ENCODE measurements around the gene ARFGEF2.
"Not testable (repeated sequence)": the region's sequence is repeated elsewhere in the genome, so short reads cannot be mapped to it uniquely, and the experiment has no call there.

ARFGEF2 gene

DNA sequence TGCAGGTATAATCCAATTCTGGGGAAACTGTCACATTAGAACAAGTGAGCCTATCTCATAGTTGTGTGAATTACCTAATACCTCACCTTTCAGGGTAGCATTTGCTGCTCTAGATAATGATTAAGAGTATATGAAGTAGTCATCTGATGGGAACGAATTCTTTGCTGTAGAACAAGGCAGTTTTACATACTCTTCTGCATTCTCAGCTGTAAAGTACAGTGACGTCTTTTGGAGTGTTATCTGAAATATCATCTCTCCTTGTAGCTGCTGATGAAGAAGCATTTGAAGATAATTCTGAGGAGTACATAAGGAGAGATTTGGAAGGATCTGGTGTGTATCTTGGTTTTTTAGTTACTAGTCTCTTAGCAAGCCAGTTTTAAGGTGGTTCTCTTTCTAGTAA, 153.0 kb downstream of the ARFGEF2 start:
- Histone ChIP-seq H3K4me1 (ENCODE audit: control insufficient read depth, low read length) (no peaks in the 10 kb centered on the region), H3K9me3 (ENCODE audit: control insufficient read depth, insufficient read depth, low read length) (no peaks in the 10 kb centered on the region), H3K4me2 (ENCODE audit: low read length) (no peak overlapping the region), H3K79me2 (ENCODE audit: control insufficient read depth, low read length) (peaks cover 18% of the 10 kb centered on the region), H3K27me3 (ENCODE audit: control insufficient read depth, low read length) (no peaks in the 10 kb centered on the region), H3K36me3 (ENCODE audit: control insufficient read depth, low read length) (peaks cover 95% of the 10 kb centered on the region), H3K4me3 (ENCODE audit: low read length) (no peak overlapping the region), H4K20me1 (ENCODE audit: control insufficient read depth, insufficient read depth, low read depth, low read length) (no peaks in the 10 kb centered on the region), H3K9me2 (replicated peaks; ENCODE audit: control insufficient read depth, low read length) (no peaks in the 10 kb centered on the region), H3F3A (ENCODE audit: control insufficient read depth, insufficient read depth) (peaks cover 18% of the 10 kb centered on the region; the same call in 1 of the 2 replicates), H3K27ac (ENCODE audit: low read depth, low read length) (no peak overlapping the region)
- TF ChIP-seq, protein P1, sequence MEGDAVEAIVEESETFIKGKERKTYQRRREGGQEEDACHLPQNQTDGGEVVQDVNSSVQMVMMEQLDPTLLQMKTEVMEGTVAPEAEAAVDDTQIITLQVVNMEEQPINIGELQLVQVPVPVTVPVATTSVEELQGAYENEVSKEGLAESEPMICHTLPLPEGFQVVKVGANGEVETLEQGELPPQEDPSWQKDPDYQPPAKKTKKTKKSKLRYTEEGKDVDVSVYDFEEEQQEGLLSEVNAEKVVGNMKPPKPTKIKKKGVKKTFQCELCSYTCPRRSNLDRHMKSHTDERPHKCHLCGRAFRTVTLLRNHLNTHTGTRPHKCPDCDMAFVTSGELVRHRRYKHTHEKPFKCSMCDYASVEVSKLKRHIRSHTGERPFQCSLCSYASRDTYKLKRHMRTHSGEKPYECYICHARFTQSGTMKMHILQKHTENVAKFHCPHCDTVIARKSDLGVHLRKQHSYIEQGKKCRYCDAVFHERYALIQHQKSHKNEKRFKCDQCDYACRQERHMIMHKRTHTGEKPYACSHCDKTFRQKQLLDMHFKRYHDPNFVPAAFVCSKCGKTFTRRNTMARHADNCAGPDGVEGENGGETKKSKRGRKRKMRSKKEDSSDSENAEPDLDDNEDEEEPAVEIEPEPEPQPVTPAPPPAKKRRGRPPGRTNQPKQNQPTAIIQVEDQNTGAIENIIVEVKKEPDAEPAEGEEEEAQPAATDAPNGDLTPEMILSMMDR (IDR thresholded peaks at IDR 0.05; ENCODE audit: low read depth, low read length, poor library complexity, severe bottlenecking), result no peak
- TF ChIP-seq EZH2phosphoT487 (IDR thresholded peaks at IDR 0.05; ENCODE audit: borderline replicate concordance, low read length), result no peak

DNA sequence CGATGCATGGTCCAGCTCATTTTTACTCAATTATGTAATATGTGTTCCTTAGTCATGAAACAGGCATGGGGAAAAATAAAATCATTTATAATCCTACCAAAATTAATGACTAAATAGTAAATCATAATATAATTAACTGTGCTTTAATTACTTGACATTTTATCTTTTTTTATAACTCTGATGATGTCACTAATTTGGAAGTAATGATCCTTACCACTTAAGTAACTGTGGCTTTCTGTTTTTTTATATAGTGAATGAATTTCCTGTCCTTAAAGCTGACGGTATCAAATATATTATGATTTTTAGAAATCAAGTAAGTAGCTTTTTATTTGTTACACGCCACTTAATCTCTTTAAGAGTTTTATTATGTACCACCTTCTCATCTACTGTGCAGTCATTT, 156.8 kb downstream of the ARFGEF2 start:
- Histone ChIP-seq H3K9me3 (ENCODE audit: control insufficient read depth, insufficient read depth, low read length) (no peaks in the 10 kb centered on the region), H3K79me2 (ENCODE audit: control insufficient read depth, low read length) (peaks cover 20% of the 10 kb centered on the region), H4K20me1 (ENCODE audit: control insufficient read depth, insufficient read depth, low read depth, low read length) (no peaks in the 10 kb centered on the region), H3K27me3 (ENCODE audit: control insufficient read depth, low read length) (no peaks in the 10 kb centered on the region), H3K4me3 (ENCODE audit: low read length) (no peak overlapping the region), H3K4me2 (ENCODE audit: low read length) (no peak overlapping the region), H3K27ac (ENCODE audit: low read depth, low read length) (no peak overlapping the region), H3K9me2 (replicated peaks; ENCODE audit: control insufficient read depth, low read length) (no peaks in the 10 kb centered on the region), H3F3A (ENCODE audit: control insufficient read depth, insufficient read depth) (peaks cover 7% of the 10 kb centered on the region), H3K36me3 (ENCODE audit: control insufficient read depth, low read length) (peaks cover 95% of the 10 kb centered on the region), H3K4me1 (ENCODE audit: control insufficient read depth, low read length) (no peaks in the 10 kb centered on the region)
- no peak for TF ChIP-seq EZH2phosphoT487 (IDR thresholded peaks at IDR 0.05; ENCODE audit: borderline replicate concordance, low read length)

DNA sequence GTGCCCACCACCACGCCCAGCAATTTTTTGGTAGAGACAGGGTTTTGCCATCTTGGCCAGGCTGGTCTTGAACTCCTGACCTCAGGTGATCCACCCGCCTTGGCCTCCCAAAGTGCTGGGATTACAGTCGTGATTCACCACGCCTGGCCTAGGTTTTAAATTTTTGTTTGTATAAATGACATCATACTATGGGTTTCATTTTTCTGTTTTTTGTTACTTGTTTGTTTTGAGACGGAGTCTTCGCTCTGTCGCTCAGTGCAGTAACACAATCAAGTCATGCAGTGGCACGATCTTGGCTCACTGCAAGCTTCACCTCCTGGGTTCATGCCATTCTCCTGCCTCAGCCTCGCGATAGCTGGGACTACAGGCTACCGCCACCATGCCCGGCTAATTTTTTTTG, 160.8 kb downstream of the ARFGEF2 start:
- Histone ChIP-seq H3K36me3 (ENCODE audit: control insufficient read depth, low read length) (peaks cover 96% of the 10 kb centered on the region), H3K79me2 (ENCODE audit: control insufficient read depth, low read length) (peaks cover 21% of the 10 kb centered on the region)
- not testable (repeated sequence) for H3K9me2 ChIP-seq (replicated peaks; ENCODE audit: control insufficient read depth, low read length); H3K27me3 ChIP-seq (ENCODE audit: control insufficient read depth, low read length); H3K4me3 ChIP-seq (ENCODE audit: low read length); H3F3A ChIP-seq (ENCODE audit: control insufficient read depth, insufficient read depth); H3K27ac ChIP-seq (ENCODE audit: low read depth, low read length); H3K4me1 ChIP-seq (ENCODE audit: control insufficient read depth, low read length); H3K9me3 ChIP-seq (ENCODE audit: control insufficient read depth, insufficient read depth, low read length); H3K4me2 ChIP-seq (ENCODE audit: low read length); H4K20me1 ChIP-seq (ENCODE audit: control insufficient read depth, insufficient read depth, low read depth, low read length)
